Stimulated activated CD4-positive, alpha-beta T cell treated with anti-CD3 and anti-CD28 coated beads, Interleukin-2, amount 100 ng/mL, for 4 hours (primary cell): ENCODE data around the gene WDFY4.

Experiments
- DNase-seq: peaks from one replicate; pipeline ENCODE4 v3.0.0-alpha.2; 2020; ENCODE audit warnings: low read depth

Gene WDFY4

DNA sequence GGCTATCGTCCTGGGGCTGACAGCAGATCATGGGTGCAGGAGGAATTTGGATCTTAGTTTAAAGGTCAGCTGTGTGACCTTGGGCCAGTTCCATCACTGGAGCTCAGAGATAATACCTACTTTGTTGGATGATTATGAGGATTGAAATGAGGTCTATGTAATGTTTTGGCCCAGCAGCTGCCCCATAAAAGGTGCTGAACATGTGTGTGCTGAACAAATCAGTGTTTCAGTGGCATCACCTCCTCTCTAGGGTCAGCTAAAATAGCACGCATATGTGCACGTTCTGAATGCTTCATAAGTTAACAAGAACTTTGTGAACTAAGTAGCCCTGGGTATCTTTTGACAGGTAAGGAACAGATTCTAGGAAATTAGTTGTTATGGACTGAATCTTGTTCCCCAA lies 339.8 kb downstream of the WDFY4 start:
- DNase-seq = no peak

- DNase-seq = no peak
These were observed 340.8 kb downstream of the WDFY4 start for GRCh38 chr10:49025347-49025983.

GRCh38 chr10:49028639-49029038 lies 344.0 kb downstream of the WDFY4 start:
- no peak for DNase-seq

DNA sequence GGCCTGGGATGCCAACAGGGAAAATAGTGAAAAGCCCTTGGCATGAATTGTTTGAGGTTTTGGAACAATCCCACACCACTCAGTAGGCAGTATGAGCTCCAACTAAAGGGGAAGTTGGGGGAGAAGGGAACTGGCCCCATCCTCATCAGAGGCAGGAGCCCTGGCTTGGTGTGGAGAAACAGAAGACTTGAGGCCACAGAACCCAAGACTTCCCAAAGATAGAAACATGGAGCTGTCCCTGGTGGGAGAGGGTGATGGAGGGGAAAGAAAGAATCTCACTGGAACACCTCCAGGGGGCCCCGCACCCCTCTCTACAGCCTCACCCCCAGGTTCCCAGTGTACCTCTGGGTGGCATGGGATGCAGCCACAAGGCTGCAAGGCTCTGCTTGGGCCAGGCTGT lies 345.0 kb downstream of the WDFY4 start:
- DNase-seq = no peak
